GM23338 (cell line): ENCODE measurements around the gene MCC. TPM values are rescaled to one million over a fixed set of nuclear protein-coding genes. Genes with fewer than 3 reads are reported as not detected.

ENCODE experiments used
- CREB1 ChIP-seq: fragments of 250-450 bp; sonication (Bioruptor Pico); IDR thresholded peaks from 2 replicates; pipeline ENCODE4 v1.5.0; 2020; ENCODE audit warnings: low read depth, mild to moderate bottlenecking, moderate library complexity
- CTCF ChIP-seq, 2 experiments: fragments of 200-600 bp in 1 of 2; sonication (generic) in 1 of 2; conservative IDR thresholded peaks; 2 replicates each; pipeline versions ENCODE4 v1.5.1 to v1.6.1; 2016 to 2017; ENCODE audit warnings: antibody characterized with exemption in 2 of 2, low read depth in 2 of 2, mild to moderate bottlenecking in 2 of 2, moderate library complexity in 1 of 2
- JUNB ChIP-seq: IDR thresholded peaks from one replicate; pipeline ENCODE4 v1.6.1; 2016; ENCODE audit warnings: antibody characterized with exemption; ENCODE audit not compliant: unreplicated experiment
- POLR2AphosphoS5 ChIP-seq: IDR thresholded peaks from 2 replicates; pipeline ENCODE4 v1.6.1; 2016; ENCODE audit warnings: antibody characterized with exemption, low read depth
- REST ChIP-seq: IDR thresholded peaks from one replicate; pipeline ENCODE4 v1.6.1; 2018; ENCODE audit warnings: antibody characterized with exemption; ENCODE audit not compliant: unreplicated experiment
- STAT1 ChIP-seq: IDR thresholded peaks from one replicate; pipeline ENCODE4 v1.6.1; 2016; ENCODE audit warnings: antibody characterized with exemption; ENCODE audit not compliant: unreplicated experiment
- ZNF462 ChIP-seq: fragments of 250-450 bp; sonication (Bioruptor Pico); IDR thresholded peaks from 2 replicates; pipeline ENCODE4 v1.5.0; 2020; ENCODE audit warnings: mild to moderate bottlenecking, moderate library complexity
- polyA plus RNA-seq: library from polyadenylated mRNA; unstranded; fragments of >200 nt; fragmentation: Nextera tagmentation; extraction: Ambion mirVana; gene quantifications from 2 replicates; pipeline ENCODE4 v1.2.1, GENCODE V29; 2016
- total RNA-seq: library from RNA; depleted of rRNA; stranded (reverse); fragments of >200 nt; shearing (Covaris generic); gene quantifications from 2 replicates; pipeline ENCODE4 v1.2.3, GENCODE V29; 2014

Gene MCC
- total and polyA plus RNA-seq, 2 experiments from 2014 or later = 3.8 to 10.1 TPM

GRCh38 chr5:113219695-113220094, 268.6 kb downstream of the MCC start (continued):
- TF ChIP-seq ZNF462 (CRISPR knock-in tag) (no peak), POLR2AphosphoS5 (no peak), CTCF (conservative IDR thresholded peaks at IDR 0.05; ENCODE audit: low read depth in 2 of 2) (no peak), STAT1 (no peak), JUNB (no peak), REST (no peak), CREB1 (no peak)
